ENCODE results near the gene ZDHHC13.

DNA sequence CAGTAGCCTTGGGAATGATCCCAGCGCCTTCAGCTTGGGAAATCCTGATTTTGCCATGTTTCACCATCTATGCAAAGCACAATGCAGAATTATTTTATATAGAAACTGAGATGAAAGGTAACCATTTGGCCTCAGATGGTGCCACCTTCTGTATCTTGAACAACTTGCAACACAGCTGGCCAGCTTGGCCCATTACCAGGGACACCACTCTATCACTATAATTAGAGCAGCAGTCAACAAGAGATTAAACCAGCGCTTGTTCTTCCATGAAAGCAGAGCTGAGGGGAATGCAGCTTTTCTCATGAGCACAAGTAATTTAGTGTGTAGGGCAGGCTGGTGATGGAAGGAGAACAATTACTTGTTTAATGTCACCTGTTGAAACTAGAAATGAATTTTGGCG, 6.7 kb upstream of the ZDHHC13 start:
- TF ChIP-seq, protein P1, sequence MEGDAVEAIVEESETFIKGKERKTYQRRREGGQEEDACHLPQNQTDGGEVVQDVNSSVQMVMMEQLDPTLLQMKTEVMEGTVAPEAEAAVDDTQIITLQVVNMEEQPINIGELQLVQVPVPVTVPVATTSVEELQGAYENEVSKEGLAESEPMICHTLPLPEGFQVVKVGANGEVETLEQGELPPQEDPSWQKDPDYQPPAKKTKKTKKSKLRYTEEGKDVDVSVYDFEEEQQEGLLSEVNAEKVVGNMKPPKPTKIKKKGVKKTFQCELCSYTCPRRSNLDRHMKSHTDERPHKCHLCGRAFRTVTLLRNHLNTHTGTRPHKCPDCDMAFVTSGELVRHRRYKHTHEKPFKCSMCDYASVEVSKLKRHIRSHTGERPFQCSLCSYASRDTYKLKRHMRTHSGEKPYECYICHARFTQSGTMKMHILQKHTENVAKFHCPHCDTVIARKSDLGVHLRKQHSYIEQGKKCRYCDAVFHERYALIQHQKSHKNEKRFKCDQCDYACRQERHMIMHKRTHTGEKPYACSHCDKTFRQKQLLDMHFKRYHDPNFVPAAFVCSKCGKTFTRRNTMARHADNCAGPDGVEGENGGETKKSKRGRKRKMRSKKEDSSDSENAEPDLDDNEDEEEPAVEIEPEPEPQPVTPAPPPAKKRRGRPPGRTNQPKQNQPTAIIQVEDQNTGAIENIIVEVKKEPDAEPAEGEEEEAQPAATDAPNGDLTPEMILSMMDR (IDR thresholded peaks at IDR 0.05; ENCODE audit: insufficient read depth, low read depth, low read length), result no peak
- TF ChIP-seq EZH2 (IDR thresholded peaks at IDR 0.05; ENCODE audit: insufficient read depth, low read length), result no peak
